Astrocyte of the spinal cord (primary cell): ENCODE results near the gene ACOX2.

Experiments used
- DNase-seq: peaks from one replicate; pipeline ENCODE4 v3.0.0; 2011; ENCODE audit warnings: low read depth, low spot score
- H3K4me3 ChIP-seq: 2 replicates; pipeline ENCODE4 v1.5.1; 2011; ENCODE audit warnings: low read depth, mild to moderate bottlenecking, low read length, moderate library complexity
- in situ Hi-C: cut with HindIII; loops from 2 replicates; pipeline ENCODE4 v1.10.0; 2017; ENCODE audit warnings: low sequenced_read_pairs
- TF ChIP-seq, protein P1 (sequence below): IDR thresholded peaks from 2 replicates; pipeline ENCODE4 v1.5.1; 2012; ENCODE audit warnings: low read depth, mild to moderate bottlenecking, low read length, inconsistent platforms

Gene ACOX2

DNA sequence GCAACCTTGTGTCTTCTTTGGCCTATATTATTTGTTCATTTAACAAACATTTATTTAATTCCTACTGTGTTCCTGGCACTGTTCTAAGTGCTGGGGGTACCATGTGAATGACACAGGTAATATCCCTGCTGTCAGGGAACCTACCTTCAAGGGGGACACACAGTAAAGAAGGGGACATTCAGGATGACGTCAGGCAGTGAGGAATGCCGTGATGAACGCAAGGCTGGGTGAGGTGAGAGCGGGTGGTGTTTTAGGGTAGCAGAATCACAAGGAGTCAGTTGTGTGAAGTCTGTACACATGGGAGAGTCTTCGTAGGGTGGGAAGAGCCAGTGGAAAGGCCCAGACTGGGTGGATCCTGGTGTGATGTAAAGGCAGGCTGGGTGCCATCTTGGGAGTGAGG, 41.9 kb upstream of the ACOX2 start:
- H3K4me3 ChIP-seq, result no peak overlapping the region
- DNase-seq, result no peak
- TF ChIP-seq, protein P1, sequence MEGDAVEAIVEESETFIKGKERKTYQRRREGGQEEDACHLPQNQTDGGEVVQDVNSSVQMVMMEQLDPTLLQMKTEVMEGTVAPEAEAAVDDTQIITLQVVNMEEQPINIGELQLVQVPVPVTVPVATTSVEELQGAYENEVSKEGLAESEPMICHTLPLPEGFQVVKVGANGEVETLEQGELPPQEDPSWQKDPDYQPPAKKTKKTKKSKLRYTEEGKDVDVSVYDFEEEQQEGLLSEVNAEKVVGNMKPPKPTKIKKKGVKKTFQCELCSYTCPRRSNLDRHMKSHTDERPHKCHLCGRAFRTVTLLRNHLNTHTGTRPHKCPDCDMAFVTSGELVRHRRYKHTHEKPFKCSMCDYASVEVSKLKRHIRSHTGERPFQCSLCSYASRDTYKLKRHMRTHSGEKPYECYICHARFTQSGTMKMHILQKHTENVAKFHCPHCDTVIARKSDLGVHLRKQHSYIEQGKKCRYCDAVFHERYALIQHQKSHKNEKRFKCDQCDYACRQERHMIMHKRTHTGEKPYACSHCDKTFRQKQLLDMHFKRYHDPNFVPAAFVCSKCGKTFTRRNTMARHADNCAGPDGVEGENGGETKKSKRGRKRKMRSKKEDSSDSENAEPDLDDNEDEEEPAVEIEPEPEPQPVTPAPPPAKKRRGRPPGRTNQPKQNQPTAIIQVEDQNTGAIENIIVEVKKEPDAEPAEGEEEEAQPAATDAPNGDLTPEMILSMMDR, result no peak
- in situ Hi-C loops, result no loop called here

DNA sequence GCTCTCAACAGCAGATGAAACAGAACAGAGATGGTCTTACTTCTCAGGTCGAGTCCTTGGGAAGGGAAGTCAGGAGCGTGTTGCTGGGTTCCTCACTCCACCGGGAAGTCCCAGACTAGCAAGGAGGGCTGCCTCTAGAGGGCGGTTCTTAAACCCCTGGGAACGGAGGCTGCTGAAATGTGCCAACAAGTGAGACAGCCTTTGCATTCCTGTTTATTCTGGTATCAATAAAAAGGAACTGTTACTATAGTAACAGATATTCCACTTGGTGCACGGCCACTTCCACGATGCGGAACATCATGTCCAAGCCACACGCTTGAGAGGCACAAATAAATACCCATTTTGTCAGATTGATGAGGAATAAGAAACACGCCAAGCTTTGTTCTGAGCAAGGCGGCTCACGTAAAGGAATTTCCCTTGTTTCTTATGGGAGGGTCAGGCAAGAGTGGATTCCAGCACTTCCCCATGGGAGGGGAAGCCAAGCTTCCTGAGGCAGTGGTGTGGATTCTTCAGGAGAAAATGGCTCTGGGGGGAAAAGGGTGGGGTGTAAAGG, 40.4 kb upstream of the ACOX2 start, which contains the start of gene FAM107A:
Gene FAM107A (minus strand): TSS at position 123 of the 553 bp plus-strand sequence. CDS start 7,531 bp downstream, outside the sequence.
- in situ Hi-C loops, result no loop called here
- DNase-seq, result peak; percentile 67
- TF ChIP-seq, protein P1, result peak; percentile 46
- no peak within 1 kb of the TSS for H3K4me3 ChIP-seq

DNA sequence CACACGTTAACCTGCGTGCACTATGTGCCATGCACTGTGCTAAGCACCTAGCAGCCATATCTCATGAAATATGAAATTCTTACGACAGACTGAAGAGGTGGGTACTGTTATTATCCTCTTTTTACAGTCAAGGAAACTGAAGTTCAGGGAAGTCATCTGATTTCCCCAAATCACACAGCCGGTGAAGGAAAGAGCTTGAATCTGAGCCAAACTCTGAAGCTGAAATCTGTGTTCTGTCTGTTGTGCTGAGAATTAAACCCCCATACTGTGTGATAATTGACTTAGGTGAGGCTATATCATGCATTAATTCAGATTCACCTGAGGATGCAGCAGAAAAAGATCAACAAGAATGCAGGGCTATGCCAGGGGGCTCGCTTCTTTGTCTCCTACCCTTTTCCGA, 39.7 kb upstream of the ACOX2 start:
- TF ChIP-seq, protein P1, result no peak
- no peak for DNase-seq
- in situ Hi-C loops, result no loop called here
- H3K4me3 ChIP-seq, result no peak overlapping the region

DNA sequence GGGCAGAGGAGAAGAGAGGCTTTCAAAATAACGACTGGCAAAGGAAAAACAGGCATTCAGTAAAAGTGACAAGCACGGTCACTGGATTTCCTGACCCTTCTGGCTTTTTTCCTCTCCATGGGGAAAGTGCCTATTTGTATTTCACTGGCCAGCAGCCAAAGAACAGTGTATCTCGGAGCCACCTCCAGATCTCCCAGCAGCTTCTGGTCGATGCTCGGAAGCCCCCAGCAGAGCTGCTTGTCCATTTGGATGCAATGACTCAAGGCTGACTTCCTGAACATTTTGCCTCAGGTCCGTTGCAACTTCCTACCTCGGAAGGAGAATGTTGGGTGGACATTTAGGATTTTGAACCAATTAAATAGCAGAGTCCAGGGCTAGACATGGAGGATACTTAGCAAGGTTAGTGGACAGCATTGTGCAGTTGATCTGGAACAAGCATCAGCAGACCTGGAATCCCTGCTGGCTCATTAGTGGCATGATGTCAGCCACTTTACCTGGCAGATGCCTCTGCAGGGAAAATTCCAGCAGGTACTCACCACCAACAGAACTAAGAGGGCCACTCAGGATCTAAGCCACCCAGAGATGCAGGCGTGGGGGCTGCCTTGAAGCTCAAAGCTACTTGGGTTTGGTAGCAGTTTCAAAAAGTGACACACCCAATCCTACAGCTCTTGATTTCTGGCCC, 39.1 kb upstream of the ACOX2 start:
- TF ChIP-seq, protein P1, result no peak
- in situ Hi-C loops, result no loop called here
- DNase-seq, result no peak

DNA sequence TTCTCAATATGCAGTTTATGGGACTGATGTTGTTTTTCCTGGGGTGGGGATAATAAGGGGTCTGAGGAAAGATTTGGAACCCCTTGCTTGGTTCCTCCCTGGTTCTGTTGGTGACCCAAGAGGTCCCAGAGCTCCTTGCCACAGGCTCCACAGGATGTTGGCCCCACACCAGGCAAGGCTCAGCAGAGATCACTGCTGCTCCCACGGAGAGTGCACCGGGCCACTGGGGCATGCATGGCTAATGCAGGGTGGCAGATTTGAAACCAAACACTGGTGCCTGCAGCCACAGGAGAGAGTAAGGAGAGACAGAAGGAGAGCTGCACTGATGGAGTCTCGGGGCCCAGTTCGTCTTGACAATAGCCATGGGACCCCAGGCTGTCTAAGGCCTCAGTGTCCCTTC, 37.7 kb upstream of the ACOX2 start:
- in situ Hi-C loops, result no loop called here
- no peak overlapping the region for H3K4me3 ChIP-seq

More for the DNA sequence above, 39.1 kb upstream of the ACOX2 start:
- no peak overlapping the region for H3K4me3 ChIP-seq

DNA sequence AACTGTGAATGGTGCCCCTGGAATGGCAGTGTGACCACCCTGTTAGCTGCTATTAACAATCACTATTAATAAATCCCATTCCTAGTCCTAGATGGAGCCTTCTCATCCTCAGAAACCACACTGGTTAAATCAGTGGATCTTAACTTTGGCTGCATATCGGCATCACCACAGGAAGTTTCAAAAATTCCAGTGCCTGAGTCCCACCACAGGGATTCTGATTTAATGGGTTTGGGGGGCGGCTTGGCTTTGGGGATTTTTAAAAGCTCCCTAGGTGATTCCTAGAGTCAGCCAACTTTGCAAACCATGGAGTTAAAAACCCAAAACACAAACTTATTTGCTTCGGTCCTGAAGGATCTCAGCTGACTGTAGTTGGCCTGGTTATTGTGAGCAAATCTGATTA, 37.1 kb upstream of the ACOX2 start:
- in situ Hi-C loops, result no loop called here
- no peak overlapping the region for H3K4me3 ChIP-seq
- TF ChIP-seq, protein P1, result no peak
- DNase-seq, result no peak

More for the DNA sequence above, 37.7 kb upstream of the ACOX2 start:
- DNase-seq, result no peak
- TF ChIP-seq, protein P1, result no peak
